Naive thymus-derived CD8-positive, alpha-beta T cell (primary cell): ENCODE results near the gene WDR7. TPM values are rescaled to one million over a fixed set of nuclear protein-coding genes. Genes with fewer than 3 reads are reported as not detected.

Experiments
- ATAC-seq, 2 donors: fragments of 150-1000 bp; cut with Tn5 transposase in 1 of 2; sonication (Bioruptor Pico), chemical (Tn5 transposase) in 1 of 2; 1 replicate in 1 of 2; 2 replicates in 1 of 2; pipeline ENCODE4 v1.10.0; 2021; ENCODE audit warnings: mild to moderate bottlenecking in 2 of 2, moderate library complexity in 2 of 2
- POLR2A ChIA-PET: fragments of 350-600 bp; sonication (Branson Sonifier 250); formaldehyde crosslinking; loops from one replicate; lab custom pipeline; 2021; ENCODE audit warnings: antibody characterized with exemption; lab: Charles Lee
- DNase-seq, 10 donors: peaks; one replicate each; pipeline versions ENCODE4 v3.0.0 to v3.0.0-alpha.2; 2020 to 2022
- H3K27ac Mint-ChIP-seq, 10 donors: one replicate each; pipeline ENCODE4 v1.8.0; 2020 to 2022; ENCODE audit warnings: mild to moderate bottlenecking in 10 of 10, mixed read lengths in 10 of 10, moderate library complexity in 4 of 10, inconsistent platforms in 1 of 10
- H3K27me3 Mint-ChIP-seq, 5 donors: one replicate each; pipeline ENCODE4 v1.8.0; 2021 to 2022; ENCODE audit warnings: mixed read lengths in 5 of 5
- H3K36me3 Mint-ChIP-seq, 3 donors: one replicate each; pipeline ENCODE4 v1.8.0; 2020 to 2022; ENCODE audit warnings: mixed read lengths in 3 of 3, mild to moderate bottlenecking in 2 of 3, inconsistent platforms in 1 of 3
- H3K4me1 Mint-ChIP-seq, 4 donors: one replicate each; pipeline ENCODE4 v1.8.0; 2021 to 2022; ENCODE audit warnings: mixed read lengths in 4 of 4
- H3K4me3 Mint-ChIP-seq, 10 donors: one replicate each; pipeline ENCODE4 v1.8.0; 2020 to 2022; ENCODE audit warnings: mild to moderate bottlenecking in 10 of 10, mixed read lengths in 10 of 10, moderate library complexity in 6 of 10, inconsistent platforms in 1 of 10
- H3K9me3 Mint-ChIP-seq, 9 donors: one replicate each; pipeline ENCODE4 v1.8.0; 2020 to 2022; ENCODE audit warnings: mixed read lengths in 9 of 9, mild to moderate bottlenecking in 3 of 9, inconsistent platforms in 1 of 9, moderate library complexity in 1 of 9
- polyA plus RNA-seq, 3 donors: library from polyadenylated mRNA; unstranded; fragments of 300-500 nt; fragmentation: Illumina TruSeq; gene quantifications; one replicate each; pipeline ENCODE4 v1.2.3, GENCODE V29; 2021
- total RNA-seq, 8 experiments: library from RNA in 2 of 8; stranded (reverse) in 2 of 8; gene quantifications; one replicate each; pipeline ENCODE4 v1.2.3 and lab custom pipeline; 2021 to 2026

Gene WDR7
- total and polyA plus RNA-seq, 5 experiments from 2014 or later, result 17.8 to 42.7 (median 27.1) TPM

GRCh38 chr18:56738184-56738583 is 87.0 kb downstream of the WDR7 start:
- Mint-ChIP-seq H3K27ac (peak overlapping the region in 1 of 10 donors; percentile 32), H3K9me3 (no peaks in the 10 kb centered on the region), H3K4me3 (no peak overlapping the region), H3K4me1 (peaks cover 0 to 21% (median 8%) of the 10 kb centered on the region in 4 donors), H3K36me3 (peaks cover 0 to 53% (median 13%) of the 10 kb centered on the region in 3 donors), H3K27me3 (no peaks in the 10 kb centered on the region)
- no peak for DNase-seq
- POLR2A ChIA-PET, result no interaction called here
- ATAC-seq, result no peak

- no peaks in the 10 kb centered on the region for H3K27me3 Mint-ChIP-seq
- H3K4me3 Mint-ChIP-seq, result no peak overlapping the region
- H3K9me3 Mint-ChIP-seq, result no peaks in the 10 kb centered on the region
- peaks cover 0 to 12% (median 6%) of the 10 kb centered on the region in 4 donors for H3K4me1 Mint-ChIP-seq
- no peak overlapping the region for H3K27ac Mint-ChIP-seq
- POLR2A ChIA-PET, result no interaction called here
- peaks cover 0 to 41% (median 10%) of the 10 kb centered on the region in 3 donors for H3K36me3 Mint-ChIP-seq
- no peak for DNase-seq
- ATAC-seq, result no peak
Measured at GRCh38 chr18:56739731-56740130, 88.6 kb downstream of the WDR7 start.

GRCh38 chr18:56740645-56741044 is 89.5 kb downstream of the WDR7 start:
- H3K27me3 Mint-ChIP-seq, result no peaks in the 10 kb centered on the region
- H3K9me3 Mint-ChIP-seq, result no peaks in the 10 kb centered on the region
- peaks cover 0 to 32% (median 5%) of the 10 kb centered on the region in 3 donors for H3K36me3 Mint-ChIP-seq
- H3K27ac Mint-ChIP-seq, result no peak overlapping the region
- ATAC-seq (no peak), DNase-seq (no peak)
- H3K4me1 Mint-ChIP-seq, result peaks cover 0 to 11% (median 3%) of the 10 kb centered on the region in 4 donors
- POLR2A ChIA-PET, result no interaction called here
- H3K4me3 Mint-ChIP-seq, result no peak overlapping the region

GRCh38 chr18:56741685-56742084 is 90.5 kb downstream of the WDR7 start:
- H3K27ac Mint-ChIP-seq, result no peak overlapping the region
- H3K36me3 Mint-ChIP-seq, result peaks cover 0 to 22% (median 5%) of the 10 kb centered on the region in 3 donors
- no peak overlapping the region for H3K4me3 Mint-ChIP-seq
- H3K27me3 Mint-ChIP-seq, result no peaks in the 10 kb centered on the region
- POLR2A ChIA-PET, result no interaction called here
- DNase-seq (no peak), ATAC-seq (no peak)
- H3K9me3 Mint-ChIP-seq, result no peaks in the 10 kb centered on the region
- H3K4me1 Mint-ChIP-seq, result peaks cover 6 to 11% (median 9%) of the 10 kb centered on the region in 4 donors

GRCh38 chr18:56743115-56743514 is 92.0 kb downstream of the WDR7 start:
- POLR2A ChIA-PET, result no interaction called here

GRCh38 chr18:56747032-56747658 is 96.0 kb downstream of the WDR7 start:
- Mint-ChIP-seq H3K36me3 (peaks cover 0 to 3% (median 2%) of the 10 kb centered on the region in 3 donors), H3K4me1 (peaks cover 14 to 24% (median 20%) of the 10 kb centered on the region in 4 donors), H3K27me3 (no peaks in the 10 kb centered on the region), H3K27ac (peak overlapping the region in 8 of 10 donors; percentile 40 to 89 (median 52)), H3K9me3 (no peaks in the 10 kb centered on the region), H3K4me3 (peak overlapping the region in 1 of 10 donors; percentile 3)
- peak in 1 of 2 donors; percentile 20 for ATAC-seq
- no peak for DNase-seq
- POLR2A ChIA-PET, result no interaction called here

More at GRCh38 chr18:56743115-56743514, 92.0 kb downstream of the WDR7 start:
- ATAC-seq, result no peak
- Mint-ChIP-seq H3K4me3 (no peak overlapping the region), H3K4me1 (peaks cover 18 to 24% (median 20%) of the 10 kb centered on the region in 4 donors), H3K27ac (no peak overlapping the region), H3K27me3 (no peaks in the 10 kb centered on the region), H3K36me3 (peaks cover 0 to 15% (median 2%) of the 10 kb centered on the region in 3 donors), H3K9me3 (no peaks in the 10 kb centered on the region)
- DNase-seq, result no peak

GRCh38 chr18:56747857-56748256 is 96.7 kb downstream of the WDR7 start:
- Mint-ChIP-seq H3K27ac (peak overlapping the region in 2 of 10 donors; percentile 7 to 35), H3K27me3 (no peaks in the 10 kb centered on the region), H3K36me3 (peaks cover 0 to 3% (median 2%) of the 10 kb centered on the region in 3 donors)

GRCh38 chr18:56748698-56749268 is 97.6 kb downstream of the WDR7 start:
- no peaks in the 10 kb centered on the region for H3K9me3 Mint-ChIP-seq
- POLR2A ChIA-PET, result no interaction called here
- peaks cover 0 to 3% (median 2%) of the 10 kb centered on the region in 3 donors for H3K36me3 Mint-ChIP-seq

More at GRCh38 chr18:56747857-56748256, 96.7 kb downstream of the WDR7 start:
- Mint-ChIP-seq H3K4me3 (no peak overlapping the region), H3K4me1 (peaks cover 14 to 24% (median 20%) of the 10 kb centered on the region in 4 donors), H3K9me3 (no peaks in the 10 kb centered on the region)
- ATAC-seq (no peak), DNase-seq (no peak)
- POLR2A ChIA-PET, result no interaction called here

GRCh38 chr18:56756966-56757365 is 105.8 kb downstream of the WDR7 start:
- POLR2A ChIA-PET, result no interaction called here
- H3K27me3 Mint-ChIP-seq, result no peaks in the 10 kb centered on the region
- no peaks in the 10 kb centered on the region for H3K9me3 Mint-ChIP-seq
- ATAC-seq (no peak), DNase-seq (no peak)
- peaks cover 11 to 41% (median 32%) of the 10 kb centered on the region in 3 donors for H3K36me3 Mint-ChIP-seq
- H3K4me3 Mint-ChIP-seq, result no peak overlapping the region
- peaks cover 0 to 3% (median 0%) of the 10 kb centered on the region in 4 donors for H3K4me1 Mint-ChIP-seq
- no peak overlapping the region for H3K27ac Mint-ChIP-seq

More at GRCh38 chr18:56748698-56749268, 97.6 kb downstream of the WDR7 start:
- H3K4me1 Mint-ChIP-seq, result peaks cover 14 to 24% (median 20%) of the 10 kb centered on the region in 4 donors
- DNase-seq (peak in 4 of 10 donors; percentile 9 to 31 (median 22)), ATAC-seq (no peak)
- no peak overlapping the region for H3K4me3 Mint-ChIP-seq
- H3K27me3 Mint-ChIP-seq, result no peaks in the 10 kb centered on the region
- no peak overlapping the region for H3K27ac Mint-ChIP-seq

- ATAC-seq (no peak), DNase-seq (no peak)
- Mint-ChIP-seq H3K4me1 (peaks cover 0 to 4% (median 1%) of the 10 kb centered on the region in 4 donors), H3K27me3 (no peaks in the 10 kb centered on the region), H3K9me3 (no peaks in the 10 kb centered on the region), H3K36me3 (peaks cover 5 to 66% (median 40%) of the 10 kb centered on the region in 3 donors), H3K27ac (no peak overlapping the region), H3K4me3 (no peak overlapping the region)
- POLR2A ChIA-PET, result no interaction called here
Measured at GRCh38 chr18:56770097-56770496, 118.9 kb downstream of the WDR7 start.

GRCh38 chr18:56770873-56771272 is 119.7 kb downstream of the WDR7 start:
- POLR2A ChIA-PET, result no interaction called here
- peaks cover 0 to 4% (median 1%) of the 10 kb centered on the region in 4 donors for H3K4me1 Mint-ChIP-seq

GRCh38 chr18:56775701-56776100 is 124.5 kb downstream of the WDR7 start:
- DNase-seq, result no peak
- Mint-ChIP-seq H3K27me3 (no peaks in the 10 kb centered on the region), H3K9me3 (no peaks in the 10 kb centered on the region), H3K4me1 (peaks cover 0 to 3% (median 0%) of the 10 kb centered on the region in 4 donors), H3K27ac (no peak overlapping the region), H3K4me3 (no peak overlapping the region), H3K36me3 (peaks cover 0 to 61% (median 20%) of the 10 kb centered on the region in 3 donors)
- POLR2A ChIA-PET, result no interaction called here
- no peak for ATAC-seq

More at GRCh38 chr18:56770873-56771272, 119.7 kb downstream of the WDR7 start:
- no peak for DNase-seq
- peak overlapping the region in 1 of 10 donors; percentile 6 for H3K27ac Mint-ChIP-seq
- H3K9me3 Mint-ChIP-seq, result no peaks in the 10 kb centered on the region
- ATAC-seq, result no peak
- no peak overlapping the region for H3K4me3 Mint-ChIP-seq
- no peaks in the 10 kb centered on the region for H3K27me3 Mint-ChIP-seq
- H3K36me3 Mint-ChIP-seq, result peaks cover 5 to 66% (median 43%) of the 10 kb centered on the region in 3 donors

GRCh38 chr18:56787390-56787789 is 136.2 kb downstream of the WDR7 start:
- POLR2A ChIA-PET, result no interaction called here
- Mint-ChIP-seq H3K36me3 (peaks cover 5 to 65% (median 12%) of the 10 kb centered on the region in 3 donors), H3K27me3 (no peaks in the 10 kb centered on the region), H3K4me1 (peaks cover 0 to 1% (median 0%) of the 10 kb centered on the region in 4 donors), H3K4me3 (no peak overlapping the region), H3K9me3 (no peaks in the 10 kb centered on the region), H3K27ac (no peak overlapping the region)
- no peak for DNase-seq
- no peak for ATAC-seq
